ENCODE results near the gene TRIM41.

GRCh38 chr5:181255836-181256578 is 32.9 kb downstream of the TRIM41 start:
- TF ChIP-seq EP300 (IDR thresholded peaks at IDR 0.05; ENCODE audit: low read depth) (no peak), CTCF (IDR thresholded peaks at IDR 0.05) (no peak), POLR2AphosphoS5 (IDR thresholded peaks at IDR 0.05) (no peak)

Measured in transverse colon (tissue), 4 donors.